PC-9 (cell line): ENCODE results near the gene CRYBG1.

Experiments used
- CTCF ChIP-seq: fragments of 200-600 bp; sonication (generic); conservative IDR thresholded peaks from 2 replicates; pipeline ENCODE4 v1.6.1; 2017; ENCODE audit warnings: mixed run types, antibody characterized with exemption, mild to moderate bottlenecking, moderate library complexity
- EZH2 ChIP-seq: fragments of 200-600 bp; sonication (generic); IDR thresholded peaks from 2 replicates; pipeline ENCODE4 v1.8.0; 2017; ENCODE audit warnings: antibody characterized with exemption, low read depth

GRCh38 chr6:106555767-106556166, 195.2 kb downstream of the CRYBG1 start:
- no peak for TF ChIP-seq CTCF
- TF ChIP-seq EZH2: no peak
